NT2/D1 (cell line): ENCODE measurements around the gene CCDC74A.
"Not testable (repeated sequence)": the region's sequence is repeated elsewhere in the genome, so short reads cannot be mapped to it uniquely, and the experiment has no call there.

Experiments used
- DNase-seq: peaks from one replicate; pipeline ENCODE4 v3.0.0-alpha.2; 2011; ENCODE audit warnings: low read depth, low spot score
- H3K27me3 ChIP-seq: 2 replicates; pipeline ENCODE4 v1.6.0; 2011; ENCODE audit warnings: mild to moderate bottlenecking; ENCODE audit not compliant: insufficient read length, insufficient read depth
- H3K36me3 ChIP-seq: 2 replicates; pipeline ENCODE4 v1.6.1; 2011; ENCODE audit warnings: mild to moderate bottlenecking, low read length, mixed read lengths; ENCODE audit not compliant: insufficient read depth, insufficient read length
- H3K4me1 ChIP-seq: 2 replicates; pipeline ENCODE4 v1.5.1; 2011; ENCODE audit not compliant: insufficient read depth, insufficient read length
- H3K4me3 ChIP-seq: 2 replicates; pipeline ENCODE4 v1.5.1; 2011; ENCODE audit warnings: low read depth; ENCODE audit not compliant: insufficient read length
- H3K9ac ChIP-seq: 2 replicates; pipeline ENCODE4 v1.6.0; 2011; ENCODE audit warnings: low read depth; ENCODE audit not compliant: insufficient read length
- H3K9me3 ChIP-seq: 2 replicates; pipeline ENCODE4 v1.5.1; 2011; ENCODE audit warnings: mild to moderate bottlenecking, low read length; ENCODE audit not compliant: insufficient read depth
- SUZ12 ChIP-seq: IDR thresholded peaks from 2 replicates; pipeline ENCODE4 v1.6.1; 2011; ENCODE audit not compliant: insufficient read length, insufficient read depth; ENCODE audit errors: extremely low read depth
- YY1 ChIP-seq: IDR thresholded peaks from 2 replicates; pipeline ENCODE4 v1.6.1; 2011; ENCODE audit not compliant: insufficient read length, insufficient read depth
- ZNF274 ChIP-seq: IDR thresholded peaks from 2 replicates; pipeline ENCODE4 v1.6.1; 2011; ENCODE audit warnings: mild to moderate bottlenecking, low read depth, low read length

Gene CCDC74A

GRCh38 chr2:131517106-131517831 lies 10.4 kb upstream of the CCDC74A start:
- no peak for DNase-seq
- Histone ChIP-seq H3K27me3 (no peaks in the 10 kb centered on the region), H3K4me3 (no peak overlapping the region), H3K9ac (no peak overlapping the region), H3K4me1 (no peaks in the 10 kb centered on the region), H3K9me3 (no peaks in the 10 kb centered on the region), H3K36me3 (peaks cover 87% of the 10 kb centered on the region)
- TF ChIP-seq ZNF274 = no peak
- TF ChIP-seq SUZ12 = no peak
- no peak for TF ChIP-seq YY1

GRCh38 chr2:131517856-131518255 lies 9.8 kb upstream of the CCDC74A start:
- not testable (repeated sequence) for DNase-seq, H3K27me3 ChIP-seq, H3K9ac ChIP-seq, H3K4me1 ChIP-seq, H3K4me3 ChIP-seq, H3K9me3 ChIP-seq
- peaks cover 82% of the 10 kb centered on the region for H3K36me3 ChIP-seq

- not testable (repeated sequence) for H3K9me3 ChIP-seq, DNase-seq, H3K9ac ChIP-seq
Measured at GRCh38 chr2:131518531-131518930, 9.2 kb upstream of the CCDC74A start.

GRCh38 chr2:131519466-131519865 lies 8.2 kb upstream of the CCDC74A start:
- Histone ChIP-seq H3K9me3 (no peaks in the 10 kb centered on the region), H3K9ac (no peak overlapping the region), H3K4me1 (no peaks in the 10 kb centered on the region), H3K27me3 (no peaks in the 10 kb centered on the region), H3K4me3 (no peak overlapping the region), H3K36me3 (peaks cover 66% of the 10 kb centered on the region)
- TF ChIP-seq YY1 = no peak
- TF ChIP-seq ZNF274 = no peak
- TF ChIP-seq SUZ12 = no peak
- DNase-seq = no peak

More at GRCh38 chr2:131518531-131518930, 9.2 kb upstream of the CCDC74A start:
- H3K27me3 ChIP-seq, H3K4me1 ChIP-seq, H3K4me3 ChIP-seq: not testable (repeated sequence)
- H3K36me3 ChIP-seq = peaks cover 75% of the 10 kb centered on the region

- H3K9ac ChIP-seq, H3K27me3 ChIP-seq, DNase-seq, H3K9me3 ChIP-seq, H3K4me3 ChIP-seq, H3K4me1 ChIP-seq: not testable (repeated sequence)
- peaks cover 61% of the 10 kb centered on the region for H3K36me3 ChIP-seq
Measured at GRCh38 chr2:131519871-131520470, 7.7 kb upstream of the CCDC74A start.

GRCh38 chr2:131520526-131520925 lies 7.2 kb upstream of the CCDC74A start:
- no peaks in the 10 kb centered on the region for H3K27me3 ChIP-seq
- no peak overlapping the region for H3K9ac ChIP-seq
- no peaks in the 10 kb centered on the region for H3K4me1 ChIP-seq
- no peak for TF ChIP-seq YY1
- no peak for TF ChIP-seq ZNF274
- no peak for TF ChIP-seq SUZ12
- H3K4me3 ChIP-seq = no peak overlapping the region
- no peak for DNase-seq
- H3K9me3 ChIP-seq = no peaks in the 10 kb centered on the region
- H3K36me3 ChIP-seq = peaks cover 57% of the 10 kb centered on the region

- not testable (repeated sequence) for H3K4me3 ChIP-seq, DNase-seq, H3K9me3 ChIP-seq, H3K9ac ChIP-seq, H3K27me3 ChIP-seq, H3K4me1 ChIP-seq
- H3K36me3 ChIP-seq = peaks cover 50% of the 10 kb centered on the region
Measured at GRCh38 chr2:131521524-131521923, 6.2 kb upstream of the CCDC74A start.
